Body of pancreas (tissue), 4 donors: Measurements from ENCODE around the gene NYAP1. TPM values are rescaled to one million over a fixed set of nuclear protein-coding genes. Genes with fewer than 3 reads are reported as not detected.

Experiments used
- ATAC-seq: fragments of 150-250 bp; one replicate; pipeline ENCODE4 v1.9.1; 2016
- DNase-seq, 4 donors: peaks; one replicate each; pipeline ENCODE4 v3.0.0-alpha.2; 2019
- H3K27ac ChIP-seq, 4 donors: fragments of 200-600 bp; sonication (generic); 1 replicate in 3 of 4; 2 replicates in 1 of 4; pipeline versions ENCODE4 v1.5.1 to v1.6.1; 2016 to 2019; ENCODE audit warnings: mild to moderate bottlenecking in 1 of 4, mixed read lengths in 1 of 4, moderate library complexity in 1 of 4
- H3K27me3 ChIP-seq, 2 donors: fragments of 200-600 bp; sonication (generic); one replicate each; pipeline ENCODE4 v1.6.0; 2016; ENCODE audit warnings: mild to moderate bottlenecking in 1 of 2
- H3K36me3 ChIP-seq, 2 donors: fragments of 200-600 bp; sonication (generic); replicated peaks in 1 of 2; 2 replicates each; pipeline ENCODE4 v1.5.1; 2016; ENCODE audit warnings: low read depth in 2 of 2; ENCODE audit not compliant: insufficient read depth in 1 of 2
- H3K4me1 ChIP-seq: fragments of 200-600 bp; sonication (generic); one replicate; pipeline ENCODE4 v1.6.0; 2016
- H3K4me3 ChIP-seq, 2 donors: fragments of 200-600 bp; sonication (generic); 1 replicate in 1 of 2; 2 replicates in 1 of 2; pipeline ENCODE4 v1.5.1; 2016 to 2019
- H3K9me3 ChIP-seq, 3 donors: fragments of 200-600 bp; sonication (generic); 1 replicate in 2 of 3; 2 replicates in 1 of 3; pipeline ENCODE4 v1.5.1; 2016
- POLR2A ChIP-seq, 3 donors: fragments of 450-650 bp; IDR thresholded peaks; one replicate each; pipeline ENCODE4 v1.6.1; 2016; ENCODE audit warnings: antibody characterized with exemption in 3 of 3, mild to moderate bottlenecking in 2 of 3
- WGBS, 2 donors: methylation state at CpG; one replicate each; pipeline ENCODE4 v1.1.5; 2017; 5-methylcytosine and 5-hydroxymethylcytosine counted together
- intact Hi-C: fragments of 100-400 bp; cut with DNase I; formaldehyde crosslinking; loops from one replicate; pipeline ENCODE4 v1.15.1; 2023
- small RNA-seq: library from RNA; depleted of rRNA; stranded (forward); fragments of <200 nt; gene quantifications from one replicate; pipeline ENCODE3, GENCODE V24; 2016
- total RNA-seq, 2 donors: library from RNA; depleted of rRNA; stranded (reverse); fragments of >200 nt; gene quantifications; one replicate each; pipeline ENCODE4 v1.1.0, GENCODE V29; 2016
- TF ChIP-seq, protein P1 (sequence below), 7 experiments: fragments of 450-650 bp in 4 of 7; fragments of 200-600 bp in 3 of 7; sonication (generic) in 3 of 7; IDR thresholded peaks; one replicate each; pipeline ENCODE4 v1.5.1; 2016 to 2019; ENCODE audit warnings: antibody characterized with exemption in 7 of 7

NYAP1 gene
- total RNA-seq, 2 donors from 2014 or later = 1.0 to 1.3 TPM

GRCh38 chr7:100544386-100544785 is 60.7 kb downstream of the NYAP1 start:
- intact Hi-C loops = no loop called here
- Histone ChIP-seq H3K9me3 (no peaks in the 10 kb centered on the region), H3K36me3 (no peaks in the 10 kb centered on the region), H3K4me3 (no peak overlapping the region), H3K27me3 (no peaks in the 10 kb centered on the region), H3K27ac (peak overlapping the region; percentile 89 to 98 (median 95)), H3K4me1 (peaks cover 94% of the 10 kb centered on the region)
- 14 to 19% methylated on average over 5 of the region's 5 CpGs for WGBS, 2 donors
- ATAC-seq (no peak), DNase-seq (no peak)
- no peak for TF ChIP-seq POLR2A (IDR thresholded peaks at IDR 0.05)
- TF ChIP-seq, protein P1, sequence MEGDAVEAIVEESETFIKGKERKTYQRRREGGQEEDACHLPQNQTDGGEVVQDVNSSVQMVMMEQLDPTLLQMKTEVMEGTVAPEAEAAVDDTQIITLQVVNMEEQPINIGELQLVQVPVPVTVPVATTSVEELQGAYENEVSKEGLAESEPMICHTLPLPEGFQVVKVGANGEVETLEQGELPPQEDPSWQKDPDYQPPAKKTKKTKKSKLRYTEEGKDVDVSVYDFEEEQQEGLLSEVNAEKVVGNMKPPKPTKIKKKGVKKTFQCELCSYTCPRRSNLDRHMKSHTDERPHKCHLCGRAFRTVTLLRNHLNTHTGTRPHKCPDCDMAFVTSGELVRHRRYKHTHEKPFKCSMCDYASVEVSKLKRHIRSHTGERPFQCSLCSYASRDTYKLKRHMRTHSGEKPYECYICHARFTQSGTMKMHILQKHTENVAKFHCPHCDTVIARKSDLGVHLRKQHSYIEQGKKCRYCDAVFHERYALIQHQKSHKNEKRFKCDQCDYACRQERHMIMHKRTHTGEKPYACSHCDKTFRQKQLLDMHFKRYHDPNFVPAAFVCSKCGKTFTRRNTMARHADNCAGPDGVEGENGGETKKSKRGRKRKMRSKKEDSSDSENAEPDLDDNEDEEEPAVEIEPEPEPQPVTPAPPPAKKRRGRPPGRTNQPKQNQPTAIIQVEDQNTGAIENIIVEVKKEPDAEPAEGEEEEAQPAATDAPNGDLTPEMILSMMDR (IDR thresholded peaks at IDR 0.05) = no peak

Small RNA genes within 50 kb of the gene (small RNA-seq; reads per million reads assigned to genes)
- not detected for gene RN7SL416P

Other genes starting within 250 kb of the NYAP1 start
- not detected for gene SPDYE3, start 176.2 kb upstream of the NYAP1 start, total RNA-seq
- gene PILRB, start 125.8 kb upstream of the NYAP1 start, total RNA-seq = 10 to 100 TPM; 63.3 to 65.6 TPM
- gene PILRA, start 110.4 kb upstream of the NYAP1 start, total RNA-seq = 1 to 10 TPM in 1 of 2 donors, not detected in 1; 7.0 TPM
- gene ZCWPW1, start 55.2 kb upstream of the NYAP1 start, total RNA-seq = 1 to 10 TPM; 1.6 to 3.3 TPM
- gene MEPCE, start 54.1 kb upstream of the NYAP1 start, total RNA-seq = 10 to 100 TPM; 14.0 to 34.9 TPM
- 10 to 100 TPM; 39.4 to 69.2 TPM for gene PPP1R35, start 47.4 kb upstream of the NYAP1 start, total RNA-seq
- 1 to 10 TPM in 1 of 2 donors, not detected in 1; 1.0 TPM for gene SPACDR, start 19.7 kb upstream of the NYAP1 start, total RNA-seq
- gene TSC22D4, start 4.7 kb upstream of the NYAP1 start, total RNA-seq = 10 to 100 TPM; 16.6 to 34.9 TPM
- 10 to 100 TPM; 20.4 to 24.6 TPM for gene AGFG2, start 55.3 kb downstream of the NYAP1 start, total RNA-seq
- not detected for gene SAP25, start 90.0 kb downstream of the NYAP1 start, total RNA-seq
- gene LRCH4, start 102.2 kb downstream of the NYAP1 start, total RNA-seq = 100 to 1,000 TPM in 1 of 2 donors, 10 to 100 TPM in 1; 25.4 to 121 TPM
- gene FBXO24, start 102.4 kb downstream of the NYAP1 start, total RNA-seq = 1 to 10 TPM; 1.8 to 5.3 TPM
- gene PCOLCE, start 118.4 kb downstream of the NYAP1 start, total RNA-seq = 10 to 100 TPM in 1 of 2 donors, 1 to 10 TPM in 1; 7.3 to 24.1 TPM
- gene MOSPD3, start 128.6 kb downstream of the NYAP1 start, total RNA-seq = 1 to 10 TPM; 6.9 to 8.6 TPM
- gene TFR2, start 157.6 kb downstream of the NYAP1 start, total RNA-seq = under 1 TPM in 1 of 2 donors, not detected in 1; 0.26 TPM
- under 1 TPM in 1 of 2 donors, not detected in 1; 0.52 TPM for gene ACTL6B, start 172.5 kb downstream of the NYAP1 start, total RNA-seq
- gene GNB2, start 189.8 kb downstream of the NYAP1 start, total RNA-seq = 100 to 1,000 TPM; 106 to 123 TPM
- gene GIGYF1, start 210.3 kb downstream of the NYAP1 start, total RNA-seq = 10 to 100 TPM; 25.2 to 49.4 TPM
- gene POP7, start 222.2 kb downstream of the NYAP1 start, total RNA-seq = 10 to 100 TPM; 17.1 to 20.8 TPM
- gene EPO, start 236.5 kb downstream of the NYAP1 start, total RNA-seq = 1 to 10 TPM; 1.3 to 2.6 TPM
- gene ZAN, start 249.7 kb downstream of the NYAP1 start, total RNA-seq = not detected